ENCODE data around the gene CMAS. TPM values are rescaled to one million over a fixed set of nuclear protein-coding genes. Genes with fewer than 3 reads are reported as not detected.

Gene CMAS
- total RNA-seq, 1 experiment from 2014 or later: 37.7 TPM

DNA sequence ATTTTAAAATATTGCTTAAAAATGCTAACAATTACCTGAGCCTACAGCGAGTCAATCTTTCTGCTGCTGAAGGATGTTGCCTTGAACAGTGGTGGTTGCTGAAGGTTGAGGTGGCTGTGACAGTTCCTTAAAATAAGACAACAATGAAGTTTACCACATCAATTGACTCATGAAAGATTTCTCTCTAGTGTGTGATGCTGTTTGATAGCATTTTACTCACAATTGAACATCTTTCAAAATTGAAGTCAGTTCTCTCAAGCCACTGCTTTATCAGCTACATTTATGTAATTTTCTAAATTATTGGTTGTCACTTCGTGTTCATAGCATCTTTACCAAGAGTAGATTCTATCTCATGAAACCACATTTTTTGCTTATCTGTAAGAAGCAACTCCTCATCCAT, 20.3 kb downstream of the CMAS start:
- Histone ChIP-seq H3K4me1 (ENCODE audit: insufficient read depth, low read length, poor library complexity, severe bottlenecking) (no peaks in the 10 kb centered on the region), H3K27me3 (replicated peaks; ENCODE audit: insufficient read depth, low read depth, low read length, poor library complexity) (no peaks in the 10 kb centered on the region), H3K4me3 (ENCODE audit: low read depth, low read length, poor library complexity, severe bottlenecking) (no peak overlapping the region), H3K27ac (ENCODE audit: low read depth, low read length, poor library complexity, severe bottlenecking) (no peak overlapping the region), H3K36me3 (ENCODE audit: insufficient read depth, low read length, poor library complexity, severe bottlenecking) (peaks cover 30% of the 10 kb centered on the region), H3K9me3 (ENCODE audit: low read depth, low read length, poor library complexity, severe bottlenecking) (no peaks in the 10 kb centered on the region)
- no TSS peak for BruUV-seq (replicated peaks)
- intact Hi-C loops (cut with micrococcal nuclease; ENCODE audit: unreplicated experiment): no loop called here
- CTCF ChIA-PET: no interaction called here
- TF ChIP-seq, protein P1, sequence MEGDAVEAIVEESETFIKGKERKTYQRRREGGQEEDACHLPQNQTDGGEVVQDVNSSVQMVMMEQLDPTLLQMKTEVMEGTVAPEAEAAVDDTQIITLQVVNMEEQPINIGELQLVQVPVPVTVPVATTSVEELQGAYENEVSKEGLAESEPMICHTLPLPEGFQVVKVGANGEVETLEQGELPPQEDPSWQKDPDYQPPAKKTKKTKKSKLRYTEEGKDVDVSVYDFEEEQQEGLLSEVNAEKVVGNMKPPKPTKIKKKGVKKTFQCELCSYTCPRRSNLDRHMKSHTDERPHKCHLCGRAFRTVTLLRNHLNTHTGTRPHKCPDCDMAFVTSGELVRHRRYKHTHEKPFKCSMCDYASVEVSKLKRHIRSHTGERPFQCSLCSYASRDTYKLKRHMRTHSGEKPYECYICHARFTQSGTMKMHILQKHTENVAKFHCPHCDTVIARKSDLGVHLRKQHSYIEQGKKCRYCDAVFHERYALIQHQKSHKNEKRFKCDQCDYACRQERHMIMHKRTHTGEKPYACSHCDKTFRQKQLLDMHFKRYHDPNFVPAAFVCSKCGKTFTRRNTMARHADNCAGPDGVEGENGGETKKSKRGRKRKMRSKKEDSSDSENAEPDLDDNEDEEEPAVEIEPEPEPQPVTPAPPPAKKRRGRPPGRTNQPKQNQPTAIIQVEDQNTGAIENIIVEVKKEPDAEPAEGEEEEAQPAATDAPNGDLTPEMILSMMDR (conservative IDR thresholded peaks at IDR 0.05; ENCODE audit: low read depth, low read length): no peak
- TF ChIP-seq EZH2 (IDR thresholded peaks at IDR 0.05; ENCODE audit: borderline replicate concordance, low read depth, low read length, poor library complexity, severe bottlenecking): no peak
- no peak for DNase-seq (ENCODE audit: low spot score)
- POLR2A ChIA-PET (ENCODE audit: low non-redundant PET): no interaction called here

DNA sequence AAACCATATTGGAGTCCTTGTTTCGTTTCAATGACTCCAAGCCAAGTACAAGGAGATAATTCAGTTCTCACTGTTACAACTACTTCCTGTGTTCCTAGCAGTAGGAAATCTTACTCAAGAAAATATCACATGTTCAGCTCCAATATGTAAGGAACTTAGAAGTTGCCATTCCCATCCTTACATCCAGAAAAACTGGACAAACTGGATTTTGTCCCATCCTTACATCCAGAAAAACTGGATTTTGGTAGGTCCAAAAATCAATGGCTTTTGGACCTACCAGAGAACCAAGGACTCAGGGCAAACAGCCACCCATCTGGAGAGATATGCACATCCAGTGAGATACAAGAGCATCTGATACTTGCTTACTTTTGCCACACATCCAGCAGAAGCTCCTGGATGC, 23.8 kb downstream of the CMAS start:
- POLR2A ChIA-PET (ENCODE audit: low non-redundant PET): no interaction called here
- H3K4me1 ChIP-seq (ENCODE audit: insufficient read depth, low read length, poor library complexity, severe bottlenecking): no peaks in the 10 kb centered on the region
- TF ChIP-seq, protein P1 (conservative IDR thresholded peaks at IDR 0.05; ENCODE audit: low read depth, low read length): no peak
- no peak for TF ChIP-seq EZH2 (IDR thresholded peaks at IDR 0.05; ENCODE audit: borderline replicate concordance, low read depth, low read length, poor library complexity, severe bottlenecking)
- peaks cover 7% of the 10 kb centered on the region for H3K36me3 ChIP-seq (ENCODE audit: insufficient read depth, low read length, poor library complexity, severe bottlenecking)
- no peak for DNase-seq (ENCODE audit: low spot score)
- no peaks in the 10 kb centered on the region for H3K27me3 ChIP-seq (replicated peaks; ENCODE audit: insufficient read depth, low read depth, low read length, poor library complexity)
- peaks cover 3% of the 10 kb centered on the region for H3K9me3 ChIP-seq (ENCODE audit: low read depth, low read length, poor library complexity, severe bottlenecking)
- CTCF ChIA-PET: no interaction called here
- no peak overlapping the region for H3K27ac ChIP-seq (ENCODE audit: low read depth, low read length, poor library complexity, severe bottlenecking)
- BruUV-seq (replicated peaks): no TSS peak
- no peak overlapping the region for H3K4me3 ChIP-seq (ENCODE audit: low read depth, low read length, poor library complexity, severe bottlenecking)
- intact Hi-C loops (cut with micrococcal nuclease; ENCODE audit: unreplicated experiment): no loop called here

DNA sequence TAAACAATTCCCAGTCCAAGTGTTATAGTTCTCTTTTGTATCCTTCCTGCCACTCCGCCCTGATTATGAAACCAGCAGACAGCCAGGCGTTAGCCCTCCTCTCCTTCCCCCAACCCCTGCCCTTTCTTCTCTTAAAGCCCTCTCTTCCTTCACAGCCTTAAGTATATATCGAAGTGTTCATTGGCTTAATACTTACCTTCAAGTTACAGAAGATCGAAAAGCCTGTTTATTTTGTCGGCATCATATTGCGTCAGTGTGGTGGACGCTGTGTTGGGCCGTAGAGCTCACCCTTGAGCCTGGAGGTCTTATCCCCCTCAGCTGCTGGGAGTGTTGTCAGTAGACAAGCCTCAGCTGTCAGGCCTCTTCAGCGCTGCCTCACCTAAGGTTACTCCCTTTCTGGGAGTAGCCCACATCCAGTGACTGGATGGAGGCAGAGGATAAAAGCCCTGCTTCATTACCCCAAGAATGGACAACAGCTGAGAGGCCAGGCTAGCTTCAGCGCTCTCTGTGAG, 36.2 kb downstream of the CMAS start:
- no TSS peak for BruUV-seq (replicated peaks)
- DNase-seq (ENCODE audit: low spot score): no peak
- no peaks in the 10 kb centered on the region for H3K4me1 ChIP-seq (ENCODE audit: insufficient read depth, low read length, poor library complexity, severe bottlenecking)
- ChIA-PET POLR2A (ENCODE audit: low non-redundant PET) (no interaction called here), CTCF (interaction anchor here (0.6 to 0.8 kb wide), 2 partner anchors 361 to 562 kb away, joined by 6 to 8 read pairs; no protein-coding TSS in a partner anchor)
- H3K9me3 ChIP-seq (ENCODE audit: low read depth, low read length, poor library complexity, severe bottlenecking): no peaks in the 10 kb centered on the region
- H3K27me3 ChIP-seq (replicated peaks; ENCODE audit: insufficient read depth, low read depth, low read length, poor library complexity): no peaks in the 10 kb centered on the region
- no peak overlapping the region for H3K27ac ChIP-seq (ENCODE audit: low read depth, low read length, poor library complexity, severe bottlenecking)
- intact Hi-C loops (cut with micrococcal nuclease; ENCODE audit: unreplicated experiment): loop anchor here (5.0 kb wide), 2 partner anchors 255 to 375 kb away; no protein-coding TSS in a partner anchor
- no peaks in the 10 kb centered on the region for H3K36me3 ChIP-seq (ENCODE audit: insufficient read depth, low read length, poor library complexity, severe bottlenecking)
- H3K4me3 ChIP-seq (ENCODE audit: low read depth, low read length, poor library complexity, severe bottlenecking): no peak overlapping the region
- TF ChIP-seq EZH2 (IDR thresholded peaks at IDR 0.05; ENCODE audit: borderline replicate concordance, low read depth, low read length, poor library complexity, severe bottlenecking): no peak
- TF ChIP-seq, protein P1 (conservative IDR thresholded peaks at IDR 0.05; ENCODE audit: low read depth, low read length): no peak
